Peyer's patch (tissue), 4 donors: ENCODE data around the gene ENHO.
A peak's percentile ranks its signal among the peaks of the same experiment; 100 is the strongest.

ENCODE experiments used
- CTCF ChIP-seq, 6 experiments: fragments of 450-650 bp in 4 of 6; fragments of 200-600 bp in 2 of 6; sonication (generic) in 1 of 6; IDR thresholded peaks; one replicate each; pipeline ENCODE4 v1.5.1; 2017 to 2019; ENCODE audit warnings: antibody characterized with exemption in 6 of 6, mild to moderate bottlenecking in 3 of 6, moderate library complexity in 1 of 6
- POLR2A ChIP-seq, 2 donors: fragments of 450-650 bp; IDR thresholded peaks; one replicate each; pipeline ENCODE4 v1.5.1; 2017; ENCODE audit warnings: antibody characterized with exemption in 2 of 2, mild to moderate bottlenecking in 2 of 2, moderate library complexity in 2 of 2

GRCh38 chr9:34546834-34547827 is 24.3 kb upstream of the ENHO start:
- TF ChIP-seq CTCF (IDR thresholded peaks at IDR 0.05), result peak in 4 of 6 experiments; percentile 46 to 62 (median 53)
- TF ChIP-seq POLR2A (IDR thresholded peaks at IDR 0.05), result no peak
